HT1080 (cell line): ENCODE data around the gene LRRC55. TPM values are rescaled to one million over a fixed set of nuclear protein-coding genes. Genes with fewer than 3 reads are reported as not detected.

Source experiments
- DNase-seq: peaks from one replicate; pipeline ENCODE4 v3.0.0-alpha.2; 2015; ENCODE audit warnings: low read depth
- polyA plus RNA-seq, 2 experiments: library from polyadenylated mRNA; depleted of rRNA; stranded (reverse); fragments of >200 nt; gene quantifications; 2 replicates each; pipeline ENCODE4 v1.2.3, GENCODE V29; 2015
- total RNA-seq: library from RNA; depleted of rRNA; stranded (reverse); fragments of >200 nt; shearing (Covaris generic); gene quantifications from 2 replicates; pipeline ENCODE4 v1.2.3, GENCODE V29; 2014; rRNA removed

LRRC55 gene, protein sequence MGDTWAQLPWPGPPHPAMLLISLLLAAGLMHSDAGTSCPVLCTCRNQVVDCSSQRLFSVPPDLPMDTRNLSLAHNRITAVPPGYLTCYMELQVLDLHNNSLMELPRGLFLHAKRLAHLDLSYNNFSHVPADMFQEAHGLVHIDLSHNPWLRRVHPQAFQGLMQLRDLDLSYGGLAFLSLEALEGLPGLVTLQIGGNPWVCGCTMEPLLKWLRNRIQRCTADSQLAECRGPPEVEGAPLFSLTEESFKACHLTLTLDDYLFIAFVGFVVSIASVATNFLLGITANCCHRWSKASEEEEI
- total RNA-seq = not detected in 2 replicates
- polyA plus RNA-seq (2015; cell fraction: cytosol; rRNA removed) = not detected in 2 replicates
- polyA plus RNA-seq (2015; cell fraction: nucleus; rRNA removed) = not detected in 2 replicates

GRCh38 chr11:57181678-57182305, at the start of gene LRRC55:
Gene LRRC55, plus strand, starts transcription at chr11:57181953. Its CDS starts 70 bp downstream, at chr11:57182023.
- DNase-seq = no peak

DNA sequence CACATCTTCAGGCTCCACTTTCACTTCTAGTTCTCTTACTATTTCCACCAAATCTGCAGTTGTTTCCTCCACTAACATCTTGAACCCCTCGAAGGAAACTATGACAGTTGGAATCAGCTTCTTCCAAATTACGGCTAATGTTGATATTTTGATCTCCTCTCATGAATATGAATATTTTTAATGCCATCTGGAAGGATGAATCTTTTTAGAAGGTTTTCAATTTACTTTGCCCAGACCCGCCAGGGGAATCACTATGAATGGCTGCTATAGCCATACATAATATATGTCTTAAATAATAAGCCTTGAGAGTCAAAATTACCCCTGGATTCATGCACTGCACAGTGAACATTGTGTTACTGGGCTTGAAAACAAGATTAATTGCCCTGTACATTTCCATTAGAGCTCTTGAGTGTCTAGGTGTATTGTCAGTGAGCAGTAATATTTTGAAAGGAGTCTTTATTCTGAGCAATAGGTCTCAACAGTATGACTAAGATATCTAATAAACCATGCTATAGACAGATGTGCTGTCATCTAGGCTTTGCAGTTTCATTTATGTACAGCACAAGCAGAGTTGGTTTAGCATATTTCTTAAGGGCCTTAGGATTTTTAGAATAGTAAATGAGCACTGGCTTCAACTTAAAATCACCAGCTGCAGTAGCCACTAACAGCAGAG, 48.3 kb upstream of the LRRC55 start:
- no peak for DNase-seq

DNA sequence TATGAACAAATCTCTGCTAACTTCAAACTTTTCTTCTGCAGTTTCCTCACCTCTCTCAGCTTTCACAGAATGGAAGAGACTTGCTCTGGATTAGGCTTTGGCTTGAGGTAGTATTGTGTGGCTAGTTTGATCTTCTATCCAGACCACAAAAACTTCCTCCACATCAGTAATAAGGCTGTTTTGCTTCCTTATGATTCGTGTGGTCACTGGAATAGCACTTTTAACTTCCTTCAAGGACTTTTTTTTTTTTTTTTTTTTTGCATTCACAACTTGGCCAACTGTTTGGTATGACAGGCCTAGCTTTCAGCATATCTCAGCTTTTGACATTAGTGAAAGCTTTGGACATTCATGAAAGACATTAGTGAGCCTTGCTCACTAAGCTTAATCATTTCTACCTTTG, 47.5 kb upstream of the LRRC55 start:
- no peak for DNase-seq

DNA sequence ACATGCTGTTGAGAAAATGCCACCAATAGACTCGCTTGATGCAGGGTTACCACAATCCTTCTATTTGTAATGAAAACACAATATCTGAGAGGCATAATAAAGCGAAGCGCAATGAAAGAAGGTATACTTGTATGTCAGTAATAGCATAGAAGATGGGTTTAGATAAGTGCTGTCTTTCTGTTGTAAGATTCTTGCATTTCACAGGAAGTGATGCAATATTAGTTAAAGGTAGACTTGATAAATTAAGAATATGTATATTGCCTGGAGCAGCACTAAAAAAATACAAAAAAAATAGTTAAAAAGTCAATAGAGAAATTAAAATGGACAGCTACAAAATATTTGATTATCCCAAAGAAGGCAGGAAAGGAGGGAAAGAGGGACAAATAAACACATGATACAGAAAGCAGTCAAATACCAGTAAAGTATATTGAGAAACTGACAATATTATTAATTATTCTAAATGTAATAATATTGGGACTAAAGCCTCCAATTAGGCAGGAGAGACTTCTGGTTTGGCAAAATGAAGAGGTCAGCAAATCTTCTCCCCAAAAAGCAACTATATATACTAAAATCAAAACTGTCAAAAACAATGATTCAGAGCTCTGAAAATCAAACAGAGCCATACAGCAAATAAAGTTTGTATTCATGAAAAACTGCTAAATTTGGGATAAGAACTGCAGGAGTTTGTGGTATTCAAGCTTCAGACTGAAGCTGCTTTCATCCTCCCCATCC, 46.6 kb upstream of the LRRC55 start:
- no peak for DNase-seq

DNA sequence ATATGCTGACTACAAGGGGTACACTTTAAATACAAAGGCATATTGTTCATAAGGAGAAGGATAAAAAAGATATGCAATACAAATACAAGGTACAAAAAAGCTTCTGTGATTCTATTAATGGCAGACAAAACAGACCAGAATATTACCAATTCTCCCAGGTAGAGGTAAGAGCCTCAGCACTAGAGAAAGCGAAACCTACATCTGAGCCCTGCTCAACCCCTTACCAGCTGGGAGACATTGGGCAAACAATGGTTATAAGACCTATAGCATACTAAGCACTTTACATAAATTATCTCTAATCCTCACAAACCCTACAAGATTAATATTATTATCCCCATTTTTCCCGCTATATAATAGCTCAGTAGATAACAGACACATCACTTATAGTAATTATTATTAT, 41.2 kb upstream of the LRRC55 start:
- DNase-seq = no peak

DNA sequence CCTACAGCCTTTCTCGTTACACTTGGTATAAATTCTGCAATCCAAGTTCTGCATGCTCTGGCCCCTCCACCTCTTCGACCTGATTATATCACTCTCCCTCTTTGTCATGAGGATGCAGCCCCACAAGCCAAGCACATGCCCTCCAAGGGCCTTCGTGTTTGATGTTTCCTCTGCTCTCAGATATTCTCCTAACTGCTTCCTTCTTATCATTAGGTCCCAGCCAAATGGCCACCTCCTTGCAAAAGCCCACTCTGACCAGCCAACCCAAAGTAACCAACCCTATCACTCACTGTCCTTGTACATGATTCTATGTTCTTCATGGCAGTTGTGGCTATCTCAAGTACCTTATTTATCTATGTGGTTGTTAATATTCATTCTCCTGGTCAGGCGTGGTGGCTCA, 38.3 kb upstream of the LRRC55 start:
- DNase-seq = no peak

DNA sequence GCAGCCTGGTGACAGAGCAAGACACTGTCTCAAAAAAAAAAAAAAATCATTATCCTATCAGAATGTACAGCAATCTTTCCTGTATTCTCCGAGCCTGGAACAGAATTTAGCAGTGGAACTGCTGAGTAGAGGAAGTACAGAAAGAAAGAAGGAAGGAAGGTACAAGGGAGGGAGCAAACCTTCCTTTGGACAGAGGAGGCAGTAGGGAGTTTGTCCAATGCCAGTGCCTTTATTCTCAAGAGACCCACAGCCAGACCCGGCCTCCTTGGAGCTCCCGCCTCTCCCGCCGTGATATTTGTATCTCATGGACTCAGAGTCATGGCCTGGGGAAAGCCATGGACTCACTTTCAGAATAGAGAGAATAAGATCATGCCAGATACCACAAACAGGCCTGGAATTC, 37.7 kb upstream of the LRRC55 start:
- no peak for DNase-seq

GRCh38 chr11:57144531-57145320, 37.0 kb upstream of the LRRC55 start:
- DNase-seq = no peak

DNA sequence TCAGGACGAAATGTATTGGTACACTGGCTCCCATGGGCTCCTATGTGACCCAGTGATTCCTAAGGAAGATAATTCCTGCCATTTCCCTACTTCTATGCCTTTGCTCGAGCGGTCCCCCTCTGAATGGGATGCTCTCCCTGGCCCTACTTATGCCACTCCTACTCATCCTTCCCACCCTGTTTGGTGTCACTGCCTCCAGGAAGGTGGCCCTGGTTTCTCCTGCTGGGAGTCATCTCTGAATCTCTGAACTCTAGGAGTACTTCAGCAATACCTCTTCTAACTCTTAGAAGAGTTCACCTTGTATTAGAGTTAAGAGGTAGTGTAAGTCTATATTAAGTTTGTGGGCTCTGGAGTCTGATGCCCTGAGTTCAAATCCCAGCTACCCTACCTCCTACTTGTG, 35.5 kb upstream of the LRRC55 start:
- no peak for DNase-seq

DNA sequence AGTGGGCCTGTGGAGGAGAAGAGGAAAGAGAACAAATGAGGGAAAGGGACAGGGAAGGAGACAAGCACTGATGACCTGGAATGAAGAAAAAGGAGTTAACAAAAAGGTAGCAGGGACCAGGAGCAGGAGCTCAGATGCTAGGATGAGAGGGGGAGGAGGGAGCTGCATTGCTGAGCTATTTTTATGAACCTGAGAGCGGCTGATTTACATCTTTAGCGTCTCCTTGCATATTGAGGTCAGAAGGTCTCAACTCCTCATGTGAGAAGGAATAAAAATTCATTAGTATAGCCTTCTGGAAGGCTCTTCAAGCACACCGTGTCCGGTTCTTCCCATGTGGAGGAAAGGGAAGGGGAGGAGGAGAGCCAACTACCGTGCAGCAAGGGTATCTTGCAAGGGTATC, 33.1 kb upstream of the LRRC55 start:
- no peak for DNase-seq

GRCh38 chr11:57150454-57150917, 31.3 kb upstream of the LRRC55 start:
- DNase-seq = no peak

- DNase-seq = no peak
Observed at GRCh38 chr11:57152134-57152533, 29.6 kb upstream of the LRRC55 start.

GRCh38 chr11:57153448-57153847, 28.3 kb upstream of the LRRC55 start:
- no peak for DNase-seq

GRCh38 chr11:57154739-57155138, 27.0 kb upstream of the LRRC55 start:
- DNase-seq = no peak

DNA sequence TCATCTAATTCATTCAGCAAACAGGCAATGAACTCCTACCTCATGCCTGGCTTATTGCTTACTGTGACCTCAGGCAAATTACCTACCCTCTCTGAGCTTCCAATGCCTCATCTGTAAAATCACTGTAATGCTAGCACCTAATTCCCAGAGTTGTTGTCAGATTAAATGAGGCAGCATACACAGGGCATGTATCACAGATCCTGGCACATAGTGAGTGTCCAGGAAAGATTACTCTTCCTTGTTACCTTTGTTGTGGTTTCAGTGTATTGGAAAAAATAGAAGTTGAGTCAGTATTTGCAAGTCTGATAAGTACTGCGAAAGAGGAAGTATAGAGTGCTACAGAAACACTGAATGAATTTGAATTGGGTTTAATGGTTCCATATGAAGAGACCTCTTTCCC, 26.4 kb upstream of the LRRC55 start:
- no peak for DNase-seq

DNA sequence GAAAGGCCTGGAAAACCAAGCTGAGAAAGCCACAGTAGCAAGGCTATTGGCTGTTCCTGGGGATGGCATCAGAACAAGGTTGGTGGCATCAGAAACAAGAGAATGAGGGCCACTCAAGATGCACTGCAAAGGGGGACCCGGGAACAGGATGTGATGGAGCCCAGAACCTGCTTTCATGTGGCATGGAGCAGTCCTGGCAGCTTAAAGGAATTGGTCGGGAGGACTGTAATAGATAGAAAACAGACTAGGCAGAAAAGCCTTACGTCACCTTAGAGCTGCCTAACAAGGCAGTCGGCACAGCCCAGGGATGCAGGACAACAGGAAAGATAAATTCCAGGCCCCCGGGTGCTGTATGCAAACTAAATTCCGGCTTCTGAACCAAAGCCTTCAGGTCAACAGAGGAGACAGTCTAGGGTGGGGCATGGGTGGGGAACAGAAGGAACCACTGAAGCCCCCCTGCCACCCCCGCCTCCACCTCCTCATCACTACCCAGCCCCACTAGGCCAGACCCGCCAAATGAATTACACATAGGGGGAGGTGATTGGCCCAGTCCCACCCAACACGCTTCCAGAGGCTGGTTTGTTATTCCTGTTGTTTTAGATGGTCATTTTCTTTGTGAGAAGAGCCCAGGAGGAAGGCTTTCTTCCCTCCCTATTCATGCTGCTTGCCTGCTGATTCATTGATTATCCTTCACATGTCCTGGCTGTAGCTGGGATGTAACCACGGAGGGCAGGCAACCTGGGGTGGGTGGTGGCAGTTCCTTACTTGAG, 25.7 kb upstream of the LRRC55 start:
- DNase-seq = no peak

DNA sequence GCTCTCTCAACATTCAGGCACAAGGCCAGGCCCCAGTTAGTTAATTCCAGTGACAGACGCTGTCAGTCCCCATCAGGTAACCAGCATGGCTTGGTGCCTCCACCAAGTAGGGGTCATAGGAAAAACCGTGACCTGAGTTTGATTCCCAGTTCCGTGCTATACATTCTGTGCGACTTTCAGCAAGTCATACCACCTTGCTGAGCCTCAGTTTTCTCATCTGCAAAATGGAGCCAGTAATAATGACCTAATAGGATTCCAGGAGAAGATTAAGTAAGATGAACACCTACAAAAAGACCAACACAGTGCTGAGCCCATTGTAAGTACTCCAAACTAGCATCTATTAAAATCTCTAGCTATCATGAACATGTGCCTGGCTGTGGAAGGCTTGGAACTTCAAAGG, 24.8 kb upstream of the LRRC55 start:
- no peak for DNase-seq

DNA sequence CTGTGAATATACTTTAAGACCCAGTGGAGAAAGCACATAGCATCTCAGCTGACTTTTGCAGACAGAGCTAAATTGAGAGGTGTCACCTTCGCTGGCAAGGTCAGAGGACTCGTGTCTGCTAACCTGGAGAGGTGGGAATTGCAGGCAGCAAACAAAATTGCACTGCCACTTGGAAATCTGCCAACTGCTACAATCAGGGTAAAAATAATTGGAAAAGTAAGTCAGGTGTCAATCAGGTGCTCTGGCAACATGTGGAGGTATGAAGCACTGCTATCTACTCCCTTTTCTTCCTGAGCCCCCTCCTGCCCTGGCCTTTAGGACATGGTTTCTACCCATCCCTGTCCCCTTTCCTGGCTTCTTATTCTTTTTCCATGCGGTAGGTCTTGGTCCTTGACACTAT, 24.1 kb upstream of the LRRC55 start:
- no peak for DNase-seq

DNA sequence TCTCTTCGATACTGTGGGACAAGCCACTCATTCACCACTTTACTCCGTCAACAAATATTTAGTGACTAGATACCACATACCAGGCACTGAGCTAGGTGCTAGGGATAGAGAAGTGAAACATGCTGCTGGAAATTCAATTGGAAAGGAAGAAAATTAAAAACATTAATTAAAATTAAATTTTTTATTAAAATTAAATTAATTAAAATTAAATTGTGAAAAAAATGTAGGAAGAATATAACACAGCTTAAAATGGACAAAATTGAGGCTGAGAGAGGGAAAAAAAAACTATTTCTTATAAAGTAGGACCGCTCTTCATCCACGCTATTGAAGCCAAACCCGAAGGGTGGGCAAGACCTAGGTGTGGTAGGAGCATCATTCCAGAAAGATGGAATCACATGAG, 23.6 kb upstream of the LRRC55 start:
- DNase-seq = no peak

GRCh38 chr11:57158599-57158998, 23.2 kb upstream of the LRRC55 start:
- no peak for DNase-seq
